H1 (cell line): ENCODE measurements around the gene OR2AP1. TPM values are rescaled to one million over a fixed set of nuclear protein-coding genes. Genes with fewer than 3 reads are reported as not detected.

ENCODE experiments used
- CTCF ChIA-PET: fragments of 300-600 bp; sonication (Branson Sonifier 250); formaldehyde crosslinking; loops from one replicate; lab custom pipeline; 2021; ENCODE audit not compliant: partially characterized antibody; lab: Charles Lee
- POLR2A ChIA-PET: fragments of 300-600 bp; sonication (Branson Sonifier 250); formaldehyde crosslinking; loops from one replicate; lab custom pipeline; 2021; ENCODE audit warnings: inconsistent platforms; ENCODE audit not compliant: partially characterized antibody; lab: Charles Lee
- DNase-seq, 2 experiments: peaks; one replicate each; pipeline versions ENCODE4 v3.0.0 to v3.0.0-alpha.2; 2010 to 2022; ENCODE audit warnings: low spot score in 2 of 2, low read depth in 1 of 2, mixed read lengths in 1 of 2
- FAIRE-seq: peaks from 2 replicates; lab custom pipeline; 2011; peaks lifted over from hg19 to GRCh38; lab: Jason Lieb, UNC
- H2AFZ ChIP-seq: 2 replicates; pipeline ENCODE4 v1.8.1; 2012; ENCODE audit warnings: low read length, inconsistent platforms
- H2AK5ac ChIP-seq: 2 replicates; pipeline ENCODE4 v1.6.1; 2013; ENCODE audit warnings: low read depth, low read length
- H2BK120ac ChIP-seq: replicated peaks from 2 replicates; pipeline ENCODE3; 2013; ENCODE audit warnings: low read depth, low read length, inconsistent platforms
- H2BK12ac ChIP-seq: 2 replicates; pipeline ENCODE4 v1.6.1; 2013; ENCODE audit warnings: low read depth, low read length
- H2BK15ac ChIP-seq: 2 replicates; pipeline ENCODE4 v1.6.1; 2013; ENCODE audit warnings: low read length
- H2BK20ac ChIP-seq: 2 replicates; pipeline ENCODE4 v1.6.1; 2013; ENCODE audit warnings: low read length
- H2BK5ac ChIP-seq: 2 replicates; pipeline ENCODE4 v1.6.1; 2013; ENCODE audit warnings: low read depth, low read length
- H3K14ac ChIP-seq: 2 replicates; pipeline ENCODE4 v1.6.1; 2013; ENCODE audit warnings: inconsistent platforms; ENCODE audit not compliant: insufficient read length
- H3K18ac ChIP-seq: 2 replicates; pipeline ENCODE4 v1.6.1; 2013; ENCODE audit warnings: low read length; ENCODE audit errors: extremely low read depth
- H3K23ac ChIP-seq: 2 replicates; pipeline ENCODE4 v1.6.1; 2013; ENCODE audit warnings: inconsistent platforms; ENCODE audit not compliant: insufficient read length
- H3K23me2 ChIP-seq: 2 replicates; pipeline ENCODE4 v1.6.1; 2013; ENCODE audit warnings: low read depth, low read length
- H3K27ac ChIP-seq: 2 replicates; pipeline ENCODE4 v1.6.1; 2011; ENCODE audit warnings: low read depth, low read length, inconsistent platforms
- H3K27me3 ChIP-seq, 4 experiments: replicated peaks in 1 of 4; 1 replicate in 1 of 4; 2 replicates in 3 of 4; pipeline versions ENCODE4 v1.6.1 to v1.8.1; 2011 to 2013; ENCODE audit warnings: low read length in 3 of 4, mild to moderate bottlenecking in 3 of 4, inconsistent platforms in 2 of 4, mixed read lengths in 2 of 4, moderate library complexity in 1 of 4; ENCODE audit not compliant: control insufficient read depth in 3 of 4, insufficient read depth in 3 of 4; ENCODE audit errors: extremely low read depth in 1 of 4
- H3K36me3 ChIP-seq, 4 experiments: 2 replicates each; pipeline versions ENCODE4 v1.6.1 to v1.8.1; 2011 to 2013; ENCODE audit warnings: mild to moderate bottlenecking in 4 of 4, low read length in 3 of 4, moderate library complexity in 2 of 4, control low read depth in 1 of 4, inconsistent platforms in 1 of 4; ENCODE audit not compliant: insufficient read depth in 4 of 4, control insufficient read depth in 2 of 4
- H3K4ac ChIP-seq: replicated peaks from 2 replicates; pipeline ENCODE3; 2013; ENCODE audit warnings: low read length, low read depth, mixed read lengths, inconsistent platforms; ENCODE audit not compliant: insufficient read length
- H3K4me1 ChIP-seq, 4 experiments: replicated peaks in 1 of 4; 1 replicate in 1 of 4; 2 replicates in 3 of 4; pipeline versions ENCODE4 v1.6.1 to v1.8.1; 2011 to 2013; ENCODE audit warnings: low read length in 3 of 4, inconsistent platforms in 2 of 4, mixed read lengths in 1 of 4; ENCODE audit not compliant: insufficient read depth in 4 of 4, control insufficient read depth in 3 of 4
- H3K4me2 ChIP-seq, 2 experiments: 2 replicates each; pipeline versions ENCODE4 v1.6.1 to v1.8.1; 2011 to 2013; ENCODE audit warnings: low read depth in 2 of 2, low read length in 2 of 2, control low read depth in 1 of 2, inconsistent platforms in 1 of 2, mild to moderate bottlenecking in 1 of 2; ENCODE audit not compliant: insufficient read depth in 1 of 2
- H3K4me3 ChIP-seq, 4 experiments: fragments of 200-600, 300-600 bp in 1 of 4; sonication (generic), shearing (Covaris generic), sonication (Bioruptor Twin) in 1 of 4; 2 replicates each; pipeline versions ENCODE4 v1.5.1 to v1.8.1; 2011 to 2016; ENCODE audit warnings: low read length in 4 of 4, low read depth in 3 of 4, control low read depth in 2 of 4, inconsistent platforms in 2 of 4, mild to moderate bottlenecking in 2 of 4, mixed read lengths in 1 of 4, moderate library complexity in 1 of 4; ENCODE audit not compliant: insufficient read depth in 2 of 4; ENCODE audit errors: extremely low read depth in 1 of 4
- H3K56ac ChIP-seq: replicated peaks from 2 replicates; pipeline ENCODE3; 2013; ENCODE audit warnings: low read depth, mild to moderate bottlenecking, mixed read lengths, low read length, inconsistent platforms; ENCODE audit not compliant: insufficient read length
- H3K79me1 ChIP-seq: 2 replicates; pipeline ENCODE4 v1.6.1; 2013; ENCODE audit warnings: low read depth, low read length, control low read depth
- H3K79me2 ChIP-seq, 2 experiments: 2 replicates each; pipeline versions ENCODE4 v1.6.1 to v1.8.1; 2012 to 2013; ENCODE audit warnings: low read length in 2 of 2, mild to moderate bottlenecking in 2 of 2, inconsistent platforms in 1 of 2; ENCODE audit not compliant: insufficient read depth in 2 of 2, control insufficient read depth in 1 of 2
- H3K9ac ChIP-seq, 4 experiments: replicated peaks in 1 of 4; 1 replicate in 1 of 4; 2 replicates in 3 of 4; pipeline versions ENCODE4 v1.6.1 to v1.8.1; 2011 to 2013; ENCODE audit warnings: low read depth in 3 of 4, low read length in 3 of 4, control low read depth in 2 of 4, mild to moderate bottlenecking in 2 of 4, moderate library complexity in 2 of 4, inconsistent platforms in 1 of 4; ENCODE audit errors: extremely low read depth in 1 of 4
- H3K9me3 ChIP-seq, 2 experiments: 2 replicates each; pipeline versions ENCODE4 v1.6.1 to v1.8.1; 2012 to 2013; ENCODE audit warnings: mild to moderate bottlenecking in 2 of 2, moderate library complexity in 2 of 2, control low read depth in 1 of 2, inconsistent platforms in 1 of 2, low read depth in 1 of 2, low read length in 1 of 2, mixed read lengths in 1 of 2; ENCODE audit not compliant: insufficient read depth in 2 of 2
- H4K20me1 ChIP-seq, 2 experiments: replicated peaks in 1 of 2; 2 replicates each; pipeline versions ENCODE3 to v1.8.1; 2011 to 2013; ENCODE audit warnings: inconsistent platforms in 2 of 2, low read length in 2 of 2, mild to moderate bottlenecking in 1 of 2; ENCODE audit not compliant: insufficient read depth in 2 of 2, control insufficient read depth in 1 of 2
- H4K5ac ChIP-seq: 2 replicates; pipeline ENCODE4 v1.6.1; 2013; ENCODE audit warnings: low read length, low read depth, mixed read lengths, inconsistent platforms; ENCODE audit not compliant: insufficient read length
- H4K8ac ChIP-seq: 2 replicates; pipeline ENCODE4 v1.8.0; 2013; ENCODE audit warnings: mild to moderate bottlenecking, moderate library complexity, low read length, inconsistent platforms; ENCODE audit not compliant: insufficient read depth; ENCODE audit errors: extremely low read depth
- H4K91ac ChIP-seq: replicated peaks from 2 replicates; pipeline ENCODE3; 2013; ENCODE audit warnings: low read length, mixed read lengths, inconsistent platforms; ENCODE audit not compliant: insufficient read length
- ASH2L ChIP-seq: fragments of 200-600, 300-600 bp; sonication (generic); IDR thresholded peaks from one replicate; pipeline ENCODE4 v1.7.1; 2017; ENCODE audit warnings: low read length
- EGR1 ChIP-seq: IDR thresholded peaks from 2 replicates; pipeline ENCODE4 v1.6.1; 2011; ENCODE audit warnings: low read depth, low read length, borderline replicate concordance
- POLR2AphosphoS5 ChIP-seq: IDR thresholded peaks from 2 replicates; pipeline ENCODE4 v1.6.1; 2011; ENCODE audit warnings: low read depth, low read length
- WGBS, 2 experiments: shearing (Covaris generic) in 1 of 2; methylation state at CpG; one replicate each; pipeline versions ENCODE4 v1.1.6 to v1.1.7; 2013 to 2015; ENCODE audit warnings: low lambda C conversion rate in 2 of 2, mixed read lengths in 2 of 2, inconsistent platforms in 1 of 2, low coverage in 1 of 2, missing lambda C conversion rate in 1 of 2; ENCODE audit not compliant: insufficient replicate concordance in 2 of 2, insufficient coverage in 1 of 2, insufficient read length in 1 of 2; ENCODE audit errors: extremely low coverage in 1 of 2, missing lambda C conversion rate in 1 of 2; 5-methylcytosine and 5-hydroxymethylcytosine counted together
- polyA plus RNA-seq, 7 experiments: library from polyadenylated mRNA; depleted of rRNA in 3 of 7; stranded (reverse) in 5 of 7; unstranded in 2 of 7; fragments of >200 nt in 5 of 7; fragments of 200-250 nt in 2 of 7; gene quantifications; 1 replicate in 5 of 7; 2 replicates in 1 of 7; 4 replicates in 1 of 7; pipeline versions ENCODE4 v1.2.1 to v1.2.3, GENCODE V29; 2011 to 2013; ENCODE audit warnings: missing spikeins in 2 of 7, mixed read lengths in 2 of 7
- total RNA-seq: library from RNA; stranded (reverse); fragmentation: NEBNext Ultra II Directional; extraction: Animal tissue kit (Norgen Biotek cat#: 25700); gene quantifications from 2 replicates; pipeline ENCODE4 v1.2.1, GENCODE V29; 2021

OR2AP1 gene
- total and polyA plus RNA-seq, 2 of the 8 experiments (the other 6 are each of a cell fraction or from before 2014, with no cell fraction given): not detected

GRCh38 chr12:55549302-55549701 is 23.0 kb upstream of the OR2AP1 start, which contains the start of gene OR6C4:
Gene OR6C4 (plus strand): TSS chr12:55549602. CDS start chr12:55551227, 1,625 bp downstream.
- H3K9ac ChIP-seq: no peak within 1 kb of the TSS
- ChIA-PET POLR2A (no interaction called here), CTCF (no interaction called here)
- no peaks in the 10 kb centered on the region for H3K4me1 ChIP-seq
- H3K79me1 ChIP-seq: no peaks in the 10 kb centered on the region
- H4K20me1 ChIP-seq: no peaks in the 10 kb centered on the region
- H3K27ac ChIP-seq: no peak within 1 kb of the TSS
- no peak within 1 kb of the TSS for H3K23ac ChIP-seq
- FAIRE-seq (no peak), DNase-seq (no peak)
- H3K4ac ChIP-seq: no peak within 1 kb of the TSS
- no peak within 1 kb of the TSS for H4K5ac ChIP-seq
- TF ChIP-seq POLR2AphosphoS5: no peak
- TF ChIP-seq ASH2L: no peak
- no peak for TF ChIP-seq EGR1
- H4K91ac ChIP-seq: no peak within 1 kb of the TSS
- no peak within 1 kb of the TSS for H2BK120ac ChIP-seq
- no peak within 1 kb of the TSS for H3K56ac ChIP-seq
- H3K4me2 ChIP-seq: no peak within 1 kb of the TSS
- whole genome bisulfite sequencing, 2 experiments: 83% methylated on average over 2 of the region's 2 CpGs; no CpG with 5 or more reads in 1 of the 2 experiments
- no peaks in the 10 kb centered on the region for H3K23me2 ChIP-seq
- no peak within 1 kb of the TSS for H3K14ac ChIP-seq
- no peaks in the 10 kb centered on the region for H3K79me2 ChIP-seq
- H2AFZ ChIP-seq: no peak within 1 kb of the TSS
- H3K18ac ChIP-seq: no peak within 1 kb of the TSS
- no peak within 1 kb of the TSS for H2BK12ac ChIP-seq
- no peak within 1 kb of the TSS for H2BK5ac ChIP-seq
- H3K9me3 ChIP-seq: peaks cover 5 to 6% of the 10 kb centered on the region in 2 experiments; a peak in 3 of 4 replicates
- H3K27me3 ChIP-seq: no peaks in the 10 kb centered on the region
- H3K36me3 ChIP-seq: no peaks in the 10 kb centered on the region
- H2AK5ac ChIP-seq: no peak within 1 kb of the TSS
- no peak within 1 kb of the TSS for H3K4me3 ChIP-seq
- H2BK20ac ChIP-seq: no peak within 1 kb of the TSS
- no peak within 1 kb of the TSS for H4K8ac ChIP-seq
- H2BK15ac ChIP-seq: no peak within 1 kb of the TSS
